Bronchial epithelial cell (primary cell): ENCODE results near the gene DNHD1. TPM values are rescaled to one million over a fixed set of nuclear protein-coding genes. Genes with fewer than 3 reads are reported as not detected.

ENCODE experiments used
- DNase-seq: peaks from one replicate; pipeline ENCODE4 v3.0.0-alpha.2; 2010; ENCODE audit warnings: low read depth
- FAIRE-seq: peaks from 2 replicates; lab custom pipeline; 2011; peaks lifted over from hg19 to GRCh38; lab: Jason Lieb, UNC
- H3K27me3 ChIP-seq: 2 replicates; pipeline ENCODE4 v1.5.1; 2011; ENCODE audit warnings: low read length; ENCODE audit not compliant: control insufficient read depth, insufficient read depth
- H3K36me3 ChIP-seq: 2 replicates; pipeline ENCODE4 v1.5.1; 2011; ENCODE audit warnings: low read length; ENCODE audit not compliant: control insufficient read depth, insufficient read depth
- H3K4me3 ChIP-seq: 2 replicates; pipeline ENCODE4 v1.5.1; 2011; ENCODE audit warnings: mild to moderate bottlenecking, low read depth, low read length, control low read depth
- total RNA-seq: library from RNA; depleted of rRNA; stranded (reverse); fragments of >200 nt; gene quantifications from 2 replicates; pipeline ENCODE4 v1.2.1, GENCODE V29; 2014
- TF ChIP-seq, protein P1 (sequence below): IDR thresholded peaks from 2 replicates; pipeline ENCODE4 v1.5.1; 2011; ENCODE audit warnings: mild to moderate bottlenecking, moderate library complexity, low read length, control low read depth, inconsistent platforms; ENCODE audit not compliant: insufficient read depth, severe bottlenecking

Gene DNHD1
- total RNA-seq, 1 donor from 2014 or later, result 4.5 TPM

DNA sequence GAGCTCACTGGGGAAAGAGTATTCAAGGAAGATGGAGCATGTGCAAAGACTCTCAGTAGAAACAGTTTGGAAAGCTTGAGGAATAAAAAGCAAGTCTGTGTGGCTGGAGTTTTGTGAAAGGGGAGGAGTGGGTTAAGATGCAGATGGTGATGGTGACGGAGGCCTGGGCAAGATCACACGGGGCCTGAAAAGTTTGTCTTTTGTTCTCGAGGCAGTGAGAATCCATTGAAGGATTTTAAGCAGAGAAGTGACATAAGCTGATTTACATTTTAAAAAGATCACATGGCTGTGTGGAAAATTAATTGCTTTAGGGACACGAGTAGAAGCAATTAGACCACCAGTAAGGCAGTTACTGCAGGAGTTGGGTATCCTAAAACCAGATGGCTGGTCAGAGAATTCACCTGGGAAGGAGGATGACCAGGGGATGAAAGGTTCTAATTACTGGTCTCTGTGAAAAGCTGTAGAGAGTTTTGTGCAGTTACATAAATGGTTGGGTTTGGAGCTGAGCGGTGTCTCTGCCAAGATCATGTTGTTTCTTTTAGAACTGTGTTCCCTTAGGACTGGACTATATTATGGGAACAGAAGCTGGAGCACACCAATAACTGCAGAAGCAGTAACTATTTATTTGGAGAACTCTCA lies 99.3 kb downstream of the DNHD1 start:
- DNase-seq, result no peak
- no peaks in the 10 kb centered on the region for H3K27me3 ChIP-seq
- TF ChIP-seq, protein P1, sequence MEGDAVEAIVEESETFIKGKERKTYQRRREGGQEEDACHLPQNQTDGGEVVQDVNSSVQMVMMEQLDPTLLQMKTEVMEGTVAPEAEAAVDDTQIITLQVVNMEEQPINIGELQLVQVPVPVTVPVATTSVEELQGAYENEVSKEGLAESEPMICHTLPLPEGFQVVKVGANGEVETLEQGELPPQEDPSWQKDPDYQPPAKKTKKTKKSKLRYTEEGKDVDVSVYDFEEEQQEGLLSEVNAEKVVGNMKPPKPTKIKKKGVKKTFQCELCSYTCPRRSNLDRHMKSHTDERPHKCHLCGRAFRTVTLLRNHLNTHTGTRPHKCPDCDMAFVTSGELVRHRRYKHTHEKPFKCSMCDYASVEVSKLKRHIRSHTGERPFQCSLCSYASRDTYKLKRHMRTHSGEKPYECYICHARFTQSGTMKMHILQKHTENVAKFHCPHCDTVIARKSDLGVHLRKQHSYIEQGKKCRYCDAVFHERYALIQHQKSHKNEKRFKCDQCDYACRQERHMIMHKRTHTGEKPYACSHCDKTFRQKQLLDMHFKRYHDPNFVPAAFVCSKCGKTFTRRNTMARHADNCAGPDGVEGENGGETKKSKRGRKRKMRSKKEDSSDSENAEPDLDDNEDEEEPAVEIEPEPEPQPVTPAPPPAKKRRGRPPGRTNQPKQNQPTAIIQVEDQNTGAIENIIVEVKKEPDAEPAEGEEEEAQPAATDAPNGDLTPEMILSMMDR, result no peak
- peaks cover 23% of the 10 kb centered on the region for H3K36me3 ChIP-seq
- no peak overlapping the region for H3K4me3 ChIP-seq
- no peak for FAIRE-seq

DNA sequence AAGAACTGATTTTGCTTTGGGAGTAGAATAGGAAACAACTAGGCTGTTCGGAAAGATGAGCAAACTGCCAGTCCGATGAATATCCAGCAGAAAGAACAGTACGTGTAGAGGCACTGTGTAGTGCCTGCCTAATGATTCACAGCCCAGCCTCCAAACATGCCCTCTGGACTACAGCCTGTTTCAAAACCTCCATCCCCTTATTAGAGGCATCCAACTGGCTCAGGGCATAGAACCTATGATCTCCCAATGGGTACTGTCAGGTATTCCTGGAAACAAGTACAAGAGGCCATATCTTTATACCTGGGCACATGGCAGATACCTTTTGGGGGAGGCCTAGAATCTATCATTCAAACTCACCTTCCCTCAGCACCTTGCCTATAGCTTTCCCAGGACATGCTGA lies 101.5 kb downstream of the DNHD1 start:
- Histone ChIP-seq H3K27me3 (no peaks in the 10 kb centered on the region), H3K36me3 (peaks cover 20% of the 10 kb centered on the region), H3K4me3 (no peak overlapping the region)
- DNase-seq, result peak; percentile 21
- FAIRE-seq, result no peak
- TF ChIP-seq, protein P1, result no peak

DNA sequence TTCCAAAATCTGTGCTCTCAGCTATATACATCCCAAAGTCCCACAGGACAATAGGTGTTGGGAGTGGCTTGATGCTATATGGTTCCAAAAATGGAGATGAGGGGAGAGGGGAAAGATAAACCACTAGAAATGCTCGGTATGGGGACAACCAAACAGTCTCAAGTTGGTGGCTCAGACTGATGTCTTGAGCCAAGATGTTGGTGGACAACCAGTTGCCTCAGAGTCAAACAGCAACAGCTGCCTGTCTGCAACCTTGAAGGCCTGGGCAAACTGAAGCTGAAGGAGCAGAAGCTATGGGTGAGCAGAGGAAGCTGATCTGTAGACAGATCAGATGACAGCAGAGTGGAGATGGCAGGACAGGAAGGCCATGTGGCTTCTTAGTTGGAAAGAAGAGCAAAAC lies 102.4 kb downstream of the DNHD1 start:
- no peak for DNase-seq
- Histone ChIP-seq H3K4me3 (no peak overlapping the region), H3K36me3 (peaks cover 20% of the 10 kb centered on the region), H3K27me3 (no peaks in the 10 kb centered on the region)
- no peak for FAIRE-seq
- TF ChIP-seq, protein P1, result no peak

DNA sequence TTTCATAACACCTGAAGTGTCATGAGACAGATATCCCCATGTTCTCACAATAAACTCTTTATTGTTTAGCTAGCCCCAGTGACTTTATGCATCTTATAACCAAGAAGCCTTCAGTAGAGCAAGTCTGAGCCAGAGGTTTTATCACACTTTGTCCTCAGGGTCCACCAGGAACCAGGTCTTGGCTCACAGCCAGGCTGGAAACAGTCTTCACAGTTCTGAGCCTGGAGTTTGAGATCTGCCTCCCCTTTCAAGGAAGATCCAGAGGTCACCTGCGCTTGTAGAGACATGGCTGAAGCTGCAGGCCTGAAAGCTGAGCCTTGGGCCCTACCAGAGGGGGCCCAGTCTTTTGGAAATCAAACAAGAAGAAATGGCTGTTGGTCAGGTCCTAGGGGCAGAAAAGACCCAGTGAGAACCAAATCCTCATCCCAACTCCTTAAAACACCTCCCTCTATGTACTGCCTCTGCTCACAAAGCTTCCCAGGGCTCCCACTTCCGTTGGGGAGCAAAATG lies 102.9 kb downstream of the DNHD1 start:
- DNase-seq, result no peak
- TF ChIP-seq, protein P1, result no peak
- Histone ChIP-seq H3K27me3 (no peaks in the 10 kb centered on the region), H3K36me3 (peaks cover 20% of the 10 kb centered on the region), H3K4me3 (no peak overlapping the region)
- FAIRE-seq, result no peak

DNA sequence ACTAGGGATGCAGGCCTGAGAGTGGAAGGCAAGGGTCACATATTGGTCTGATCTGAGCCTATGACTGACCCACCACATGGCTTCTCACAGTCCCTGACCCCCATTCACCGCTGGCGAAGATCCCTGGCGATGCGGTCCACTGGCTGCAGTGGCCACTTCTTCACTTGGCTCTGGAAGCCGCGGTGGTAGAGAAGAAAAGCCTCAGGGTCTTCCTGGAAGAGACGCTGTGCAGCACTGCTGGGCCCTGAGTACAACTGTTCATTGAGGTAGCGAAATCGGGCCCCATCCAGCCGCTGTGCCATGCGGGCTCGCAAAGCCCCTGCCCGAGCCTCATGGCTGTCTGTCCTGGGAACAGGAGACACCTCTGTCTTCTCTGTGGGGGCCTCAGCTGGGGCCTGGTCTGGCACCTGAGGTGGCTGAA lies 104.0 kb downstream of the DNHD1 start:
- FAIRE-seq, result no peak
- Histone ChIP-seq H3K27me3 (no peaks in the 10 kb centered on the region), H3K4me3 (no peak overlapping the region), H3K36me3 (peaks cover 20% of the 10 kb centered on the region)
- TF ChIP-seq, protein P1, result no peak
- DNase-seq, result no peak
